Fibroblast of lung (primary cell): ENCODE data around the gene SPAG8. TPM values are rescaled to one million over a fixed set of nuclear protein-coding genes. Genes with fewer than 3 reads are reported as not detected.

Experiments used
- DNase-seq, 2 donors: peaks; one replicate each; pipeline versions ENCODE4 v3.0.0 to v3.0.0-alpha.2; 2010; ENCODE audit warnings: low read depth in 2 of 2
- H2AFZ ChIP-seq: 2 replicates; pipeline ENCODE4 v1.5.1; 2012; ENCODE audit warnings: low read length, control low read depth, inconsistent platforms
- H3K27ac ChIP-seq: 2 replicates; pipeline ENCODE4 v1.5.1; 2011; ENCODE audit warnings: low read length, control low read depth; ENCODE audit not compliant: insufficient read depth
- H3K27me3 ChIP-seq: 2 replicates; pipeline ENCODE4 v1.5.1; 2011; ENCODE audit warnings: mild to moderate bottlenecking, low read length; ENCODE audit not compliant: control insufficient read depth, insufficient read depth
- H3K36me3 ChIP-seq: 2 replicates; pipeline ENCODE4 v1.5.1; 2011; ENCODE audit warnings: low read length; ENCODE audit not compliant: control insufficient read depth, insufficient read depth
- H3K4me1 ChIP-seq: 2 replicates; pipeline ENCODE4 v1.5.1; 2011; ENCODE audit warnings: low read length; ENCODE audit not compliant: control insufficient read depth, insufficient read depth; ENCODE audit errors: extremely low read depth
- H3K4me2 ChIP-seq: 2 replicates; pipeline ENCODE4 v1.5.1; 2011; ENCODE audit warnings: low read length, control low read depth; ENCODE audit not compliant: insufficient read depth; ENCODE audit errors: extremely low read depth
- H3K4me3 ChIP-seq, 4 experiments: fragments of 200-600 bp in 1 of 4; sonication (generic) in 1 of 4; replicated peaks in 1 of 4; 2 replicates each; pipeline ENCODE4 v1.5.1; 2011 to 2016; ENCODE audit warnings: low read length in 4 of 4, low read depth in 3 of 4, mild to moderate bottlenecking in 3 of 4, control low read depth in 2 of 4, inconsistent platforms in 1 of 4, mixed read lengths in 1 of 4; ENCODE audit not compliant: insufficient read depth in 1 of 4; ENCODE audit errors: control extremely low read depth in 1 of 4
- H3K79me2 ChIP-seq: 2 replicates; pipeline ENCODE4 v1.5.1; 2012; ENCODE audit warnings: mild to moderate bottlenecking, low read length, inconsistent platforms; ENCODE audit not compliant: control insufficient read depth, insufficient read depth
- H3K9ac ChIP-seq: 2 replicates; pipeline ENCODE4 v1.5.1; 2011; ENCODE audit warnings: mild to moderate bottlenecking, low read length, control low read depth; ENCODE audit not compliant: insufficient read depth
- H3K9me3 ChIP-seq: 2 replicates; pipeline ENCODE4 v1.5.1; 2012; ENCODE audit warnings: low read depth, low read length; ENCODE audit not compliant: control insufficient read depth, insufficient read depth
- H4K20me1 ChIP-seq: 2 replicates; pipeline ENCODE4 v1.5.1; 2011; ENCODE audit warnings: low read length; ENCODE audit not compliant: control insufficient read depth, insufficient read depth; ENCODE audit errors: extremely low read depth
- CTCF ChIP-seq, 2 donors: IDR thresholded peaks in 1 of 2; conservative IDR thresholded peaks in 1 of 2; 1 replicate in 1 of 2; 2 replicates in 1 of 2; pipeline ENCODE4 v1.5.1; 2011 to 2012; ENCODE audit warnings: low read length in 2 of 2, control low read depth in 1 of 2, inconsistent platforms in 1 of 2, low read depth in 1 of 2, mild to moderate bottlenecking in 1 of 2
- EZH2 ChIP-seq: IDR thresholded peaks from 2 replicates; pipeline ENCODE4 v1.5.1; 2012; ENCODE audit warnings: low read length, control low read depth, mild to moderate bottlenecking; ENCODE audit errors: missing control alignments
- polyA plus RNA-seq, 2 donors: library from polyadenylated mRNA; depleted of rRNA in 1 of 2; stranded (reverse) in 1 of 2; unstranded in 1 of 2; fragments of >200 nt; gene quantifications; 2 replicates each; pipeline ENCODE4 v1.2.1, GENCODE V29; 2011 to 2012; ENCODE audit warnings: missing spikeins in 1 of 2
- total RNA-seq: library from RNA; depleted of rRNA; stranded (reverse); fragments of >200 nt; gene quantifications from 2 replicates; pipeline ENCODE4 v1.2.1, GENCODE V29; 2014

Gene SPAG8
- total and polyA plus RNA-seq, 2 donors (not counting 1 experiment from before 2014, with no cell fraction given) = 0.64 to 1.3 TPM

GRCh38 chr9:35806101-35806500 lies 6.0 kb downstream of the SPAG8 start:
- no peaks in the 10 kb centered on the region for H3K79me2 ChIP-seq
- no peaks in the 10 kb centered on the region for H4K20me1 ChIP-seq
- peaks cover 6% of the 10 kb centered on the region for H3K36me3 ChIP-seq

GRCh38 chr9:35801328-35802128 lies 10.5 kb downstream of the SPAG8 start:
- Histone ChIP-seq H4K20me1 (no peaks in the 10 kb centered on the region), H3K27me3 (no peaks in the 10 kb centered on the region), H2AFZ (no peak overlapping the region), H3K4me2 (no peak overlapping the region), H3K27ac (no peak overlapping the region), H3K4me3 (no peak overlapping the region), H3K79me2 (no peaks in the 10 kb centered on the region), H3K36me3 (peaks cover 9% of the 10 kb centered on the region), H3K9me3 (no peaks in the 10 kb centered on the region), H3K9ac (no peak overlapping the region), H3K4me1 (no peaks in the 10 kb centered on the region)
- DNase-seq = no peak
- TF ChIP-seq CTCF (conservative IDR thresholded peaks at IDR 0.05 in 1 of 2, IDR thresholded peaks at IDR 0.05 in 1 of 2; ENCODE audit: low read depth in 1 of 2, low read length in 2 of 2) (no peak), EZH2 (no peak)

More at GRCh38 chr9:35806101-35806500, 6.0 kb downstream of the SPAG8 start:
- Histone ChIP-seq H3K27ac (no peak overlapping the region), H3K9me3 (no peaks in the 10 kb centered on the region), H3K4me1 (no peaks in the 10 kb centered on the region), H3K4me2 (no peak overlapping the region), H3K9ac (no peak overlapping the region), H3K27me3 (no peaks in the 10 kb centered on the region), H3K4me3 (no peak overlapping the region), H2AFZ (no peak overlapping the region)
- no peak for TF ChIP-seq EZH2
- TF ChIP-seq CTCF (conservative IDR thresholded peaks at IDR 0.05 in 1 of 2, IDR thresholded peaks at IDR 0.05 in 1 of 2; ENCODE audit: low read depth in 1 of 2, low read length in 2 of 2) = no peak
- no peak for DNase-seq

DNA sequence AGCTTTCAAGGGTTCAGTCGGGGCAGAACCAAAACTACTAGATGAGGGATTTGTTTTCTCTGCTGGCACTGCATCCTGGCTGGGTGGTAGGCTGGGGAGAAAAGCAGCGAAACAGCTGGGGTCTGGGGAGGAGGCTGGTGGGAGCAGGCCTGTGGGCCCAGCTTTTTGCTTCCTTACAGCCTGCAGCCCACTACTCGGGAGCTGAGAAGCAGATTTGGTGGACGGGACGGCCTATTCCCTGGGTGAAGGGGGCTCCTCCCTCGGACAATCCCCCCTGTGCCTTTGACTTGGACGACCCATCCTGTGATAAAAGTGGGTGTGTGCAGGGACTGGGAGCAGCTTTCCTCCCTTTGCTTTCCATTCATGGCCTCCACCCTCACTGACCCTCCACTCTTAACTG lies 11.5 kb downstream of the SPAG8 start:
- Histone ChIP-seq H3K4me1 (no peaks in the 10 kb centered on the region), H3K9me3 (no peaks in the 10 kb centered on the region), H4K20me1 (no peaks in the 10 kb centered on the region), H3K27ac (no peak overlapping the region), H3K4me3 (no peak overlapping the region), H3K27me3 (no peaks in the 10 kb centered on the region), H3K36me3 (peaks cover 3% of the 10 kb centered on the region), H3K79me2 (no peaks in the 10 kb centered on the region), H3K4me2 (no peak overlapping the region), H3K9ac (no peak overlapping the region), H2AFZ (no peak overlapping the region)
- no peak for DNase-seq
- TF ChIP-seq CTCF (conservative IDR thresholded peaks at IDR 0.05 in 1 of 2, IDR thresholded peaks at IDR 0.05 in 1 of 2; ENCODE audit: low read depth in 1 of 2, low read length in 2 of 2) = no peak
- no peak for TF ChIP-seq EZH2
